HepG2 (cell line): Measurements from ENCODE around the gene KCNG4. TPM values are rescaled to one million over a fixed set of nuclear protein-coding genes. Genes with fewer than 3 reads are reported as not detected.

Experiments used
- ATAC-seq: fragments of 200-7000 bp; cut with Tn5 transposase; 3 replicates; pipeline ENCODE4 v1.9.1; 2020; ENCODE audit warnings: mild to moderate bottlenecking, moderate library complexity
- BruUV-seq: library from RNA; stranded (reverse); fragments of 400-500 nt; replicated peaks from 2 replicates; lab custom pipeline; 2021; lab: Mats Ljungman, UMichigan
- CTCF ChIA-PET: fragments of 300-600 bp; formaldehyde crosslinking; extraction: SDS; loops from one replicate; lab custom pipeline; 2021; ENCODE audit warnings: low total read pairs, inconsistent platforms, low intra/inter-chr PET ratio; lab: Yijun Ruan, JAX
- POLR2A ChIA-PET: fragments of 350-600 bp; sonication (Branson Sonifier 250); formaldehyde crosslinking; loops from one replicate; lab custom pipeline; 2020; ENCODE audit warnings: antibody characterized with exemption, inconsistent platforms; lab: Yijun Ruan, JAX
- DNase-seq: peaks from one replicate; pipeline ENCODE4 v3.0.0-alpha.2; 2015; ENCODE audit warnings: low spot score
- FAIRE-seq: peaks from 3 replicates; lab custom pipeline; 2011; peaks lifted over from hg19 to GRCh38; lab: Jason Lieb, UNC
- H2AFZ ChIP-seq: one replicate; pipeline ENCODE4 v1.6.1; 2011; ENCODE audit warnings: low read length, inconsistent platforms
- H3K27ac ChIP-seq: fragments of 300-600 bp; 3 replicates; pipeline ENCODE4 v1.8.0; 2011; ENCODE audit warnings: mixed run types, mild to moderate bottlenecking, mixed read lengths, low read length, inconsistent platforms; ENCODE audit not compliant: insufficient read depth; ENCODE audit errors: extremely low read length
- H3K27me3 ChIP-seq, 2 experiments: fragments of 200-600 bp in 1 of 2; 2 replicates in 1 of 2; 3 replicates in 1 of 2; pipeline versions ENCODE4 v1.6.0 to v1.8.0; 2011; ENCODE audit warnings: low read length in 2 of 2, mild to moderate bottlenecking in 2 of 2, moderate library complexity in 2 of 2, inconsistent platforms in 1 of 2; ENCODE audit not compliant: insufficient read depth in 2 of 2, control insufficient read depth in 1 of 2
- H3K36me3 ChIP-seq, 2 experiments: fragments of 200-600 bp in 1 of 2; replicated peaks in 1 of 2; 2 replicates in 1 of 2; 3 replicates in 1 of 2; pipeline versions ENCODE4 v1.5.1 to v1.8.0; 2011; ENCODE audit warnings: low read length in 2 of 2, inconsistent platforms in 1 of 2; ENCODE audit not compliant: insufficient read depth in 2 of 2, control insufficient read depth in 1 of 2
- H3K4me1 ChIP-seq: 2 replicates; pipeline ENCODE4 v1.5.1; 2012; ENCODE audit warnings: low read length, inconsistent platforms; ENCODE audit not compliant: insufficient read depth
- H3K4me2 ChIP-seq: 2 replicates; pipeline ENCODE4 v1.6.0; 2011; ENCODE audit warnings: low read depth, low read length, inconsistent platforms
- H3K4me3 ChIP-seq, 3 experiments: fragments of 200-600 bp in 1 of 3; sonication (generic), shearing (Covaris generic) in 1 of 3; replicated peaks in 1 of 3; 2 replicates each; pipeline ENCODE4 v1.5.1; 2011 to 2016; ENCODE audit warnings: low read length in 3 of 3, inconsistent platforms in 2 of 3, low read depth in 2 of 3, mild to moderate bottlenecking in 2 of 3, control low read depth in 1 of 3, mixed read lengths in 1 of 3; ENCODE audit not compliant: insufficient read depth in 1 of 3
- H3K79me2 ChIP-seq: one replicate; pipeline ENCODE4 v1.6.1; 2011; ENCODE audit warnings: low read length, inconsistent platforms; ENCODE audit not compliant: insufficient read depth
- H3K9ac ChIP-seq: 2 replicates; pipeline ENCODE4 v1.6.0; 2011; ENCODE audit warnings: mild to moderate bottlenecking, low read depth, low read length, inconsistent platforms; ENCODE audit not compliant: insufficient read depth
- H3K9me3 ChIP-seq: 2 replicates; pipeline ENCODE4 v1.5.1; 2012; ENCODE audit warnings: mild to moderate bottlenecking, low read length
- H4K20me1 ChIP-seq: 2 replicates; pipeline ENCODE4 v1.6.0; 2011; ENCODE audit warnings: inconsistent platforms, mild to moderate bottlenecking, low read length, moderate library complexity; ENCODE audit not compliant: insufficient read depth
- ARID5B ChIP-seq: IDR thresholded peaks from 2 replicates; pipeline ENCODE4 v1.4.0; 2020; ENCODE audit warnings: mild to moderate bottlenecking, missing genetic modification reagents
- ELK4 ChIP-seq: sonication (generic); formaldehyde crosslinking; IDR thresholded peaks from 2 replicates; pipeline ENCODE4 v1.9.0; 2021; ENCODE audit warnings: missing genetic modification reagents, borderline replicate concordance
- PREB ChIP-seq: sonication (generic); formaldehyde crosslinking; IDR thresholded peaks from 2 replicates; pipeline ENCODE4 v1.4.0; 2020; ENCODE audit warnings: missing genetic modification reagents
- ZNF549 ChIP-seq: sonication (generic); formaldehyde crosslinking; IDR thresholded peaks from 2 replicates; pipeline ENCODE4 v1.5.0; 2020; ENCODE audit warnings: missing genetic modification reagents
- WGBS: methylation state at CpG from one replicate; pipeline ENCODE4 v1.1.6; 2017; ENCODE audit warnings: low lambda C conversion rate; 5-methylcytosine and 5-hydroxymethylcytosine counted together
- in situ Hi-C: cut with HindIII; loops from 2 replicates; pipeline ENCODE4 v1.10.0; 2017; ENCODE audit warnings: low pct_unique_long_range_greater_than_20kb; ENCODE audit not compliant: extremely low pct_ligation_motif_present
- intact Hi-C: fragments of 100-400 bp; cut with micrococcal nuclease; formaldehyde crosslinking; loops from one replicate; pipeline ENCODE4 v1.10.0; 2022; ENCODE audit not compliant: unreplicated experiment
- polyA plus RNA-seq, 8 experiments: library from polyadenylated mRNA; depleted of rRNA in 3 of 8; stranded (reverse) in 7 of 8; unstranded in 1 of 8; fragments of >200 nt; fragmentation: Illumina TruSeq in 4 of 8; extraction: Trizol in 4 of 8; gene quantifications; 2 replicates each; pipeline versions ENCODE4 v1.2.1 to v1.2.3, GENCODE V29; 2011 to 2016; ENCODE audit warnings: low read depth in 4 of 8, missing spikeins in 1 of 8, mixed read lengths in 1 of 8; ENCODE audit not compliant: insufficient read depth in 1 of 8
- total RNA-seq, 5 experiments: library from RNA; depleted of rRNA; stranded (reverse); fragments of >200 nt; fragmentation: Illumina TruSeq; extraction: Trizol; gene quantifications; 2 replicates each; pipeline ENCODE4 v1.2.3, GENCODE V29; 2016; ENCODE audit warnings: low read depth in 1 of 5

KCNG4 gene
- total and polyA plus RNA-seq, 2 of the 13 experiments (the other 11 are each of a cell fraction or from before 2014, with no cell fraction given), result not detected

- no peak for TF ChIP-seq ELK4 (CRISPR knock-in tag)
Measured at GRCh38 chr16:84262031-84262430, 22.2 kb upstream of the KCNG4 start (continued).

- WGBS, result 29% methylated on average over 17 of the region's 23 CpGs
- TF ChIP-seq ZNF549 (CRISPR knock-in tag) (no peak), ARID5B (CRISPR knock-in tag) (no peak), PREB (CRISPR knock-in tag) (no peak)
- H4K20me1 ChIP-seq, result no peaks in the 10 kb centered on the region
- no peak overlapping the region for H2AFZ ChIP-seq
- no peak for FAIRE-seq
- H3K27me3 ChIP-seq, result peaks cover 0 to 12% of the 10 kb centered on the region in 2 experiments; a peak in 3 of 5 replicates
- H3K9ac ChIP-seq, result no peak overlapping the region
- ATAC-seq, result no peak
- no peaks in the 10 kb centered on the region for H3K9me3 ChIP-seq
- H3K27ac ChIP-seq, result no peak overlapping the region
- POLR2A ChIA-PET, result no interaction called here
- no peak overlapping the region for H3K4me3 ChIP-seq
- no peaks in the 10 kb centered on the region for H3K4me1 ChIP-seq
- H3K36me3 ChIP-seq, result no peaks in the 10 kb centered on the region
- H3K4me2 ChIP-seq, result no peak overlapping the region
- intact Hi-C loops (no loop called here), in situ Hi-C loops (no loop called here)
- no TSS peak for BruUV-seq
- DNase-seq, result no peak
- H3K79me2 ChIP-seq, result no peaks in the 10 kb centered on the region
- CTCF ChIA-PET, result no interaction called here
Measured at GRCh38 chr16:84260766-84261554, 21.1 kb upstream of the KCNG4 start.
